ENCODE measurements around the gene TRIM36.

TRIM36 gene

GRCh38 chr5:115184770-115185169 lies 15.1 kb upstream of the TRIM36 start:
- TF ChIP-seq JUND (IDR thresholded peaks at IDR 0.05; ENCODE audit: low read depth), result no peak
- in situ Hi-C loops (cut with HindIII; ENCODE audit: low pct_unique_long_range_greater_than_20kb, low sequenced_read_pairs), result no loop called here
- DNase-seq (ENCODE audit: low read depth in 1 of 2, low spot score in 1 of 2), result no peak

- in situ Hi-C loops (cut with HindIII; ENCODE audit: low pct_unique_long_range_greater_than_20kb, low sequenced_read_pairs), result no loop called here
These were observed 12.0 kb upstream of the TRIM36 start for GRCh38 chr5:115181757-115182156.

GRCh38 chr5:115180165-115180709 lies 10.5 kb upstream of the TRIM36 start:
- in situ Hi-C loops (cut with HindIII; ENCODE audit: low pct_unique_long_range_greater_than_20kb, low sequenced_read_pairs), result no loop called here
- TF ChIP-seq JUND (IDR thresholded peaks at IDR 0.05; ENCODE audit: low read depth), result no peak
- no peak for DNase-seq (ENCODE audit: low read depth in 1 of 2, low spot score in 1 of 2)

More at GRCh38 chr5:115181757-115182156, 12.0 kb upstream of the TRIM36 start:
- TF ChIP-seq JUND (IDR thresholded peaks at IDR 0.05; ENCODE audit: low read depth), result no peak
- no peak for DNase-seq (ENCODE audit: low read depth in 1 of 2, low spot score in 1 of 2)

- TF ChIP-seq JUND (IDR thresholded peaks at IDR 0.05; ENCODE audit: low read depth), result no peak
- in situ Hi-C loops (cut with HindIII; ENCODE audit: low pct_unique_long_range_greater_than_20kb, low sequenced_read_pairs), result no loop called here
- DNase-seq (ENCODE audit: low read depth in 1 of 2, low spot score in 1 of 2), result no peak
These were observed 9.9 kb upstream of the TRIM36 start for GRCh38 chr5:115179394-115180164.

GRCh38 chr5:115179030-115179393 lies 9.3 kb upstream of the TRIM36 start:
- no peak for DNase-seq (ENCODE audit: low read depth in 1 of 2, low spot score in 1 of 2)
- TF ChIP-seq JUND (IDR thresholded peaks at IDR 0.05; ENCODE audit: low read depth), result no peak
- in situ Hi-C loops (cut with HindIII; ENCODE audit: low pct_unique_long_range_greater_than_20kb, low sequenced_read_pairs), result no loop called here

- no peak for TF ChIP-seq JUND (IDR thresholded peaks at IDR 0.05; ENCODE audit: low read depth)
- peak in 1 of 2 experiments; percentile 36 for DNase-seq (ENCODE audit: low read depth in 1 of 2, low spot score in 1 of 2)
- in situ Hi-C loops (cut with HindIII; ENCODE audit: low pct_unique_long_range_greater_than_20kb, low sequenced_read_pairs), result no loop called here
These were observed 1.3 kb upstream of the TRIM36 start for GRCh38 chr5:115170929-115171510.

GRCh38 chr5:115170134-115170928 lies 623 bp upstream of the TRIM36 start:
- in situ Hi-C loops (cut with HindIII; ENCODE audit: low pct_unique_long_range_greater_than_20kb, low sequenced_read_pairs), result no loop called here
- no peak for TF ChIP-seq JUND (IDR thresholded peaks at IDR 0.05; ENCODE audit: low read depth)
- peak in 1 of 2 experiments; percentile 41 for DNase-seq (ENCODE audit: low read depth in 1 of 2, low spot score in 1 of 2)

GRCh38 chr5:115168829-115169486 lies 750 bp downstream of the TRIM36 start:
- in situ Hi-C loops (cut with HindIII; ENCODE audit: low pct_unique_long_range_greater_than_20kb, low sequenced_read_pairs), result no loop called here
- TF ChIP-seq JUND (IDR thresholded peaks at IDR 0.05; ENCODE audit: low read depth), result no peak
- DNase-seq (ENCODE audit: low read depth in 1 of 2, low spot score in 1 of 2), result peak in 1 of 2 experiments; percentile 31

- DNase-seq (ENCODE audit: low read depth in 1 of 2, low spot score in 1 of 2), result no peak
- in situ Hi-C loops (cut with HindIII; ENCODE audit: low pct_unique_long_range_greater_than_20kb, low sequenced_read_pairs), result no loop called here
- no peak for TF ChIP-seq JUND (IDR thresholded peaks at IDR 0.05; ENCODE audit: low read depth)
These were observed 2.8 kb downstream of the TRIM36 start for GRCh38 chr5:115166744-115167393.

- in situ Hi-C loops (cut with HindIII; ENCODE audit: low pct_unique_long_range_greater_than_20kb, low sequenced_read_pairs), result no loop called here
- no peak for TF ChIP-seq JUND (IDR thresholded peaks at IDR 0.05; ENCODE audit: low read depth)
- no peak for DNase-seq (ENCODE audit: low read depth in 1 of 2, low spot score in 1 of 2)
These were observed 3.9 kb downstream of the TRIM36 start for GRCh38 chr5:115165790-115166189.

- in situ Hi-C loops (cut with HindIII; ENCODE audit: low pct_unique_long_range_greater_than_20kb, low sequenced_read_pairs), result no loop called here
- no peak for TF ChIP-seq JUND (IDR thresholded peaks at IDR 0.05; ENCODE audit: low read depth)
- DNase-seq (ENCODE audit: low read depth in 1 of 2, low spot score in 1 of 2), result no peak
These were observed 8.7 kb downstream of the TRIM36 start for GRCh38 chr5:115160975-115161475.

Data from T47D (cell line).